Caco-2 (cell line): Measurements from ENCODE around the gene JSRP1. TPM values are rescaled to one million over a fixed set of nuclear protein-coding genes. Genes with fewer than 3 reads are reported as not detected.

Source experiments
- BruUV-seq: library from RNA; stranded (reverse); fragments of 400-500 nt; replicated peaks from 2 replicates; lab custom pipeline; 2021; lab: Mats Ljungman, UMichigan
- CTCF ChIA-PET: fragments of 300-600 bp; sonication (Branson Sonifier 250); formaldehyde crosslinking; loops from one replicate; lab custom pipeline; 2022; ENCODE audit warnings: antibody characterized with exemption; lab: Charles Lee
- POLR2A ChIA-PET: fragments of 300-600 bp; sonication (Branson Sonifier 250); formaldehyde crosslinking; loops from one replicate; lab custom pipeline; 2022; ENCODE audit warnings: antibody characterized with exemption; lab: Charles Lee
- DNase-seq, 2 experiments: peaks; one replicate each; pipeline versions ENCODE4 v3.0.0 to v3.0.0-alpha.2; 2020 to 2022
- H3K27me3 ChIP-seq: replicated peaks from 2 replicates; pipeline ENCODE4 v1.6.0; 2011; ENCODE audit warnings: low read length; ENCODE audit not compliant: control insufficient read depth, insufficient read depth
- H3K36me3 ChIP-seq: 2 replicates; pipeline ENCODE4 v1.5.1; 2011; ENCODE audit warnings: low read length; ENCODE audit not compliant: control insufficient read depth, insufficient read depth
- H3K4me1 ChIP-seq: fragments of 250-450 bp; sonication (Bioruptor Pico); 2 replicates; pipeline ENCODE4 v1.5.1; 2020; ENCODE audit warnings: mild to moderate bottlenecking
- H3K4me3 ChIP-seq: 2 replicates; pipeline ENCODE4 v1.5.1; 2011; ENCODE audit warnings: low read depth, mild to moderate bottlenecking, control low read depth, low read length
- H3K9me3 ChIP-seq: fragments of 250-450 bp; sonication (Bioruptor Pico); 2 replicates; pipeline ENCODE4 v1.5.1; 2020; ENCODE audit warnings: mild to moderate bottlenecking, moderate library complexity
- H3K27ac Mint-ChIP-seq: one replicate; pipeline ENCODE4 v1.8.0; 2022; ENCODE audit warnings: mixed read lengths; ENCODE audit not compliant: unreplicated experiment
- H3K27me3 Mint-ChIP-seq: one replicate; pipeline ENCODE4 v1.8.0; 2022; ENCODE audit warnings: mixed read lengths; ENCODE audit not compliant: insufficient read depth, unreplicated experiment
- H3K36me3 Mint-ChIP-seq: one replicate; pipeline ENCODE4 v1.8.0; 2022; ENCODE audit warnings: mild to moderate bottlenecking, mixed read lengths; ENCODE audit not compliant: insufficient read depth, unreplicated experiment
- H3K4me1 Mint-ChIP-seq: one replicate; pipeline ENCODE4 v1.8.0; 2022; ENCODE audit warnings: low read depth, mixed read lengths; ENCODE audit not compliant: unreplicated experiment
- H3K4me3 Mint-ChIP-seq: one replicate; pipeline ENCODE4 v1.8.0; 2022; ENCODE audit warnings: mild to moderate bottlenecking, moderate library complexity, mixed read lengths; ENCODE audit not compliant: unreplicated experiment
- H3K9me3 Mint-ChIP-seq: one replicate; pipeline ENCODE4 v1.8.0; 2022; ENCODE audit warnings: mixed read lengths; ENCODE audit not compliant: unreplicated experiment
- CTCF ChIP-seq, 2 experiments: fragments of 200-600 bp in 1 of 2; IDR thresholded peaks; 1 replicate in 1 of 2; 2 replicates in 1 of 2; pipeline versions ENCODE4 v1.5.1 to v1.8.0; 2011 to 2022; ENCODE audit warnings: antibody characterized with exemption in 1 of 2, control low read depth in 1 of 2, inconsistent platforms in 1 of 2, low read depth in 1 of 2, low read length in 1 of 2, mild to moderate bottlenecking in 1 of 2, moderate library complexity in 1 of 2; ENCODE audit not compliant: insufficient read depth in 1 of 2, severe bottlenecking in 1 of 2, unreplicated experiment in 1 of 2
- intact Hi-C: fragments of 100-400 bp; cut with micrococcal nuclease; formaldehyde crosslinking; loops from one replicate; pipeline ENCODE4 v1.10.0; 2022; ENCODE audit not compliant: unreplicated experiment
- total RNA-seq: library from RNA; stranded (reverse); gene quantifications from 2 replicates; pipeline ENCODE4 v1.2.3, GENCODE V29; 2022

The JSRP1 gene
- total RNA-seq, 1 experiment from 2014 or later = not detected

- Histone ChIP-seq H3K9me3 (no peaks in the 10 kb centered on the region), H3K4me3 (no peak overlapping the region), H3K36me3 (no peaks in the 10 kb centered on the region), H3K27me3 (no peaks in the 10 kb centered on the region), H3K4me1 (no peaks in the 10 kb centered on the region)
- Mint-ChIP-seq H3K4me3 (no peak overlapping the region), H3K36me3 (peaks cover 30% of the 10 kb centered on the region), H3K27me3 (no peaks in the 10 kb centered on the region), H3K9me3 (no peaks in the 10 kb centered on the region), H3K4me1 (no peaks in the 10 kb centered on the region), H3K27ac (no peak overlapping the region)
- POLR2A ChIA-PET = interaction anchor here (0.6 kb wide), 1 partner anchor 19 kb away, joined by 5 read pairs; no protein-coding TSS in a partner anchor
- no TSS peak for BruUV-seq
- intact Hi-C loops = no loop called here
- no peak for TF ChIP-seq CTCF (IDR thresholded peaks at IDR 0.05; ENCODE audit: insufficient read depth in 1 of 2, low read depth in 1 of 2, low read length in 1 of 2, severe bottlenecking in 1 of 2, unreplicated experiment in 1 of 2)
- DNase-seq = peak in 1 of 2 experiments; percentile 37
- CTCF ChIA-PET = no interaction called here
Observed at GRCh38 chr19:2255112-2255845, 938 bp downstream of the JSRP1 start.

DNA sequence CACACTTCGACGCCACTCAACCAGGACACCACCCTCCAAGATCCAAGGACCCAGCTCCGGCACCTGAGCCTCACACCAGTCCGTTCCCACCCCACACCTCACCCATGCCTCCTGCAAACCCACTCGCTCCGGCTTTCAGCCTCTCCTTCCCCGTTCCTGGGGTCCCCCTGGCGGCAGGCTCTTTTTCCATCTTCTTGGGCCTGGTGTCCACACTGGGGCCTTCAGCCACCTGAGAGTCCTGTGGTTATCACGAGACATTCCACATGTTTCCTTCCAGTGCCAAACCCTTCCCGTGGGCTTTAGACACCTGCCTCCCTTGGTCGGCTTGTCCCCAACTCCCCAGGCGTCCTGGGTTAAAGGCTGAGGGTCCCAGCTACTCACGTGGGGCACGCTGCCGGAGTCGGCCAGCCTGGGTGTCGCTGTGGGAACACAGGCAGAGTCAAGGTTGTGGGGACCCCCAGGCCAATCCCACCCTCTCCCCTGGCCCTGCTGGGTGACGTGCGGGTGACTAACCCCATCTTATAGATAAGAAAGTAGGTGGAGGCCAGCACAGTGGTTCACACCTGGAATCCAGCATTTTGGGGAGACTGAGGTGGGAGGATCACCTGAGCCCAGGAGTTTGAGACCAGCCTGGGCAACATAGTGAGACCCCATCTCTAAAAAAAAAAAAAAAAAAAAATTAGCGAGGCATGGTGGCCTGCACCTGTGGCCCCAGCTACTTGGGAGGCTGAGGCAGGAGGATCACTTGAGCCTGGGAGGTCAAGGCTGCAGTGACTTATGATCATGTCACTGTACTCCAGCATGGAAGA lies 1.9 kb downstream of the JSRP1 start:
- Mint-ChIP-seq H3K4me1 (no peaks in the 10 kb centered on the region), H3K27me3 (no peaks in the 10 kb centered on the region), H3K36me3 (peaks cover 36% of the 10 kb centered on the region), H3K27ac (peak overlapping the region; percentile 61), H3K9me3 (no peaks in the 10 kb centered on the region), H3K4me3 (no peak overlapping the region)
- Histone ChIP-seq H3K4me3 (no peak overlapping the region), H3K27me3 (no peaks in the 10 kb centered on the region), H3K4me1 (no peaks in the 10 kb centered on the region), H3K36me3 (no peaks in the 10 kb centered on the region), H3K9me3 (no peaks in the 10 kb centered on the region)
- TF ChIP-seq CTCF (IDR thresholded peaks at IDR 0.05; ENCODE audit: insufficient read depth in 1 of 2, low read depth in 1 of 2, low read length in 1 of 2, severe bottlenecking in 1 of 2, unreplicated experiment in 1 of 2) = peak in 1 of 2 experiments; percentile 25
- POLR2A ChIA-PET = interaction anchor here (0.6 kb wide), 1 partner anchor 20 kb away, joined by 5 read pairs; no protein-coding TSS in a partner anchor
- DNase-seq = peak in 1 of 2 experiments; percentile 54
- intact Hi-C loops = no loop called here
- no TSS peak for BruUV-seq
- CTCF ChIA-PET = no interaction called here
